NT2/D1 (cell line): Measurements from ENCODE around the gene NBEAL2.

ENCODE experiments used
- SUZ12 ChIP-seq: IDR thresholded peaks from 2 replicates; pipeline ENCODE4 v1.6.1; 2011; ENCODE audit not compliant: insufficient read length, insufficient read depth; ENCODE audit errors: extremely low read depth
- YY1 ChIP-seq: IDR thresholded peaks from 2 replicates; pipeline ENCODE4 v1.6.1; 2011; ENCODE audit not compliant: insufficient read length, insufficient read depth
- ZNF274 ChIP-seq: IDR thresholded peaks from 2 replicates; pipeline ENCODE4 v1.6.1; 2011; ENCODE audit warnings: mild to moderate bottlenecking, low read depth, low read length

DNA sequence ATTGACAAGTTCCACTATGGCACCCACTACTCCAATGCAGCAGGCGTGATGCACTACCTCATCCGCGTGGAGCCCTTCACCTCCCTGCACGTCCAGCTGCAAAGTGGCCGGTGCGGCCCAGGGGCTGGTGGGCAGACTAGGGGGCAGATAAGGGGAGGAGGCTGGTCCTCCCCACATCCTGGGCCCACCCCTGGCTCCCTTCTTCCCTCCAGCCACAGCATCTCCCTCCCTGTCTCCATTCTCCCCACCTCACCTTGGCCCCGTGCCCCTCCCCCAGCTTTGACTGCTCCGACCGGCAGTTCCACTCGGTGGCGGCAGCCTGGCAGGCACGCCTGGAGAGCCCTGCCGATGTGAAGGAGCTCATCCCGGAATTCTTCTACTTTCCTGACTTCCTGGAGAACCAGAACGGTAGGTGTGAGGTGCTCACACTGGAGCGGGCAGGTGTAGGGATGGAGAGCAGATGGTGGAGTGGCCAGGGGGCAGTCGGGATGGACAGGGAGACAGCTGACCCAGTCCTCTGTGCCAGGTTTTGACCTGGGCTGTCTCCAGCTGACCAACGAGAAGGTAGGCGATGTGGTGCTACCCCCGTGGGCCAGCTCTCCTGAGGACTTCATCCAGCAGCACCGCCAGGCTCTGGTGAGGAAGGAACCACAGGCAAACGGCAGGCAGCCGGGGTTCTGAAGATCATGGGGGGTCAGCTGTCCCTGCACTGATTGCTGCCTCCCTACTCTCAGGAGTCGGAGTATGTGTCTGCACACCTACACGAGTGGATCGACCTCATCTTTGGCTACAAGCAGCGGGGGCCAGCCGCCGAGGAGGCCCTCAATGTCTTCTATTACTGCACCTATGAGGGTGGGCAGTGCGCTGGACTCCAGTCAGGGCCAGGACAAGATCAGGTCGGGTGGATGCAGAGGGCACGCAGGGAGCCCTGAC lies 26.0 kb downstream of the NBEAL2 start:
- TF ChIP-seq YY1, result no peak
- TF ChIP-seq ZNF274, result no peak
- TF ChIP-seq SUZ12, result no peak
